Loucy (cell line): ENCODE data around the gene KCNAB3.

Source experiments
- EZH2phosphoT487 ChIP-seq: fragments of 200-600 bp; IDR thresholded peaks from 2 replicates; pipeline ENCODE4 v1.6.1; 2018; ENCODE audit warnings: antibody characterized with exemption, mild to moderate bottlenecking, moderate library complexity, borderline replicate concordance
- TF ChIP-seq, protein P1 (sequence below): fragments of 200-600 bp; sonication (generic); conservative IDR thresholded peaks from 2 replicates; pipeline ENCODE4 v1.5.1; 2014; ENCODE audit warnings: mild to moderate bottlenecking, antibody characterized with exemption, low read length

GRCh38 chr17:7922269-7922844, 7.3 kb downstream of the KCNAB3 start:
- TF ChIP-seq, protein P1, sequence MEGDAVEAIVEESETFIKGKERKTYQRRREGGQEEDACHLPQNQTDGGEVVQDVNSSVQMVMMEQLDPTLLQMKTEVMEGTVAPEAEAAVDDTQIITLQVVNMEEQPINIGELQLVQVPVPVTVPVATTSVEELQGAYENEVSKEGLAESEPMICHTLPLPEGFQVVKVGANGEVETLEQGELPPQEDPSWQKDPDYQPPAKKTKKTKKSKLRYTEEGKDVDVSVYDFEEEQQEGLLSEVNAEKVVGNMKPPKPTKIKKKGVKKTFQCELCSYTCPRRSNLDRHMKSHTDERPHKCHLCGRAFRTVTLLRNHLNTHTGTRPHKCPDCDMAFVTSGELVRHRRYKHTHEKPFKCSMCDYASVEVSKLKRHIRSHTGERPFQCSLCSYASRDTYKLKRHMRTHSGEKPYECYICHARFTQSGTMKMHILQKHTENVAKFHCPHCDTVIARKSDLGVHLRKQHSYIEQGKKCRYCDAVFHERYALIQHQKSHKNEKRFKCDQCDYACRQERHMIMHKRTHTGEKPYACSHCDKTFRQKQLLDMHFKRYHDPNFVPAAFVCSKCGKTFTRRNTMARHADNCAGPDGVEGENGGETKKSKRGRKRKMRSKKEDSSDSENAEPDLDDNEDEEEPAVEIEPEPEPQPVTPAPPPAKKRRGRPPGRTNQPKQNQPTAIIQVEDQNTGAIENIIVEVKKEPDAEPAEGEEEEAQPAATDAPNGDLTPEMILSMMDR, result no peak
- no peak for TF ChIP-seq EZH2phosphoT487
